Ectodermal cell (in vitro differentiated cells): ENCODE data around the gene RAB6D.
"Not testable (repeated sequence)": the region's sequence is repeated elsewhere in the genome, so short reads cannot be mapped to it uniquely, and the experiment has no call there.

Experiments
- H3K27ac ChIP-seq: 2 replicates; pipeline ENCODE4 v1.7.0; 2013; ENCODE audit warnings: mild to moderate bottlenecking, low read depth, low read length; ENCODE audit not compliant: insufficient read depth, poor library complexity, severe bottlenecking
- H3K27me3 ChIP-seq: 2 replicates; pipeline ENCODE4 v1.7.0; 2013; ENCODE audit warnings: mild to moderate bottlenecking, low read length; ENCODE audit not compliant: insufficient read depth, control insufficient read depth, poor library complexity, severe bottlenecking
- H3K36me3 ChIP-seq: one replicate; pipeline ENCODE4 v1.7.0; 2013; ENCODE audit warnings: low read length; ENCODE audit not compliant: control insufficient read depth, insufficient read depth
- H3K4me1 ChIP-seq: one replicate; pipeline ENCODE4 v1.7.0; 2013; ENCODE audit warnings: low read length; ENCODE audit not compliant: control insufficient read depth, insufficient read depth
- H3K4me3 ChIP-seq: 2 replicates; pipeline ENCODE4 v1.7.0; 2013; ENCODE audit warnings: low read depth, low read length, control low read depth; ENCODE audit not compliant: insufficient read depth
- H3K9me3 ChIP-seq: 2 replicates; pipeline ENCODE4 v1.7.0; 2013; ENCODE audit warnings: mild to moderate bottlenecking, low read length, moderate library complexity; ENCODE audit not compliant: control insufficient read depth
- WGBS, 2 experiments: methylation state at CpG; one replicate each; pipeline ENCODE4 v1.1.7; 2013; ENCODE audit warnings: missing lambda C conversion rate in 2 of 2; 5-methylcytosine and 5-hydroxymethylcytosine counted together

RAB6D gene

DNA sequence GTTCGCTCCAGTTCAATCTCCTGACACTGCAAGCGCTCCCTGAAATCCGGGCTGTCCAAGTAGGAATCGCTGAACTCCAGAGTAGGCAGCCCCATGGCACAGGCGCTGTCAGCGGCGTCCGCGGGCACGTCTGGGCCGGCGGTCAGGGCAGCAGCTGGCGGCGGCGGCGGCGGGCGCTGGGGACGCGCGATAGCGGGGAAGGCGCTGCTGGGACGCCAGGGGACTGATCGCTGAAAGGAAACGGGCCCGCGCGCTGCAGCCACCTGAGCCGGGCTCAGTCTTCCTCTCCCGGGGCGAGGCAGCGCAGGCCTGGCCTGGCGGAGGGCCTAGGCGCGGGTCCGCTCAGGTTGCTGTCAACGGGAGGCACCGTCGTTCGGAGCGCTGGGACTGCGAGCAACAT, 33.0 kb downstream of the RAB6D start:
- H3K4me1 ChIP-seq, H3K27ac ChIP-seq, H3K4me3 ChIP-seq, H3K36me3 ChIP-seq, H3K9me3 ChIP-seq: not testable (repeated sequence)
- peaks cover 21% of the 10 kb centered on the region for H3K27me3 ChIP-seq
- 0 to 1% methylated on average over 31 to 39 of the region's 43 CpGs for WGBS, 2 experiments

DNA sequence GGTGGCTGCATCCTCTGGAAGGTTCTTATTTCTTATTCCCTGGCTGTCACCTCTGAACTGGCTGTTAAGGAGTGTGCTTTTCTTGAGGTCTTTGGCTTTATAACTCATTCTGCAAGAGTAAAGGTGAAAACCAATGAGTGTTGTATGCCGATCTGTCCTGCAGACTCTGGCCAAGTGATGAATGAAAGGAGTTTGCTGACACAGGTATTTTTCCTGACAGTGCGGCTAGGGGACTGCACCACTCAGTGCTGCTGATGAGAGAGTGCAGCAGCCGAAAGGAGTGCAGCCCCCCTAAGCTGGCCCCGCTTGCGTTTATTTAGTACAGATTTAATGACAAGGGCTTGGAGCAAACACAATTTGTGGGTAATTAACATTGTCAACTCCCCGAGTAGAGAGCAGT, 41.8 kb downstream of the RAB6D start:
- Histone ChIP-seq H3K27me3 (no peaks in the 10 kb centered on the region), H3K4me3 (no peak overlapping the region), H3K9me3 (no peaks in the 10 kb centered on the region), H3K36me3 (no peaks in the 10 kb centered on the region), H3K4me1 (no peaks in the 10 kb centered on the region), H3K27ac (no peak overlapping the region)
- WGBS, 2 experiments = 91 to 95% methylated on average over 6 of the region's 6 CpGs

DNA sequence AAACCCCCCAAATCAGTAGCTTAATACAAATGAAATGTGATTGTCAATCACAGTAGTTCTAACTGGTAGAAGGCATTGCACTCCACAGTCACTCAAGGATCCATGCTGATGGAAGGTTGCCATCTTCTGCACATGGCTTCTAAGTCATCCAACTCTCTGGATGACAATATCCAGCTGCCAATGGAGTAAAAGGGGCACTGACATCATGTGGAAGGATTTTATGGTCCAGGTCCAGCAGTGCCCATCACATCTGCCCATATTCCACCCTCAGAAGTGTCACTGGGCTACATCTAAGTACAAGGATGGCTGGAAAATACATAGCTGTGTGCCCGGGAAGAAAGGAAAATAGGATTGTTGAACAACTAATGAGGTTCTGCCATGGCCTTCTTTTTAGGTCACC, 42.6 kb downstream of the RAB6D start:
- H3K4me1 ChIP-seq, H3K9me3 ChIP-seq, H3K36me3 ChIP-seq, H3K27me3 ChIP-seq, H3K4me3 ChIP-seq, H3K27ac ChIP-seq: not testable (repeated sequence)
- WGBS, 2 experiments = 91 to 100% methylated on average over 1 of the region's 1 CpG

DNA sequence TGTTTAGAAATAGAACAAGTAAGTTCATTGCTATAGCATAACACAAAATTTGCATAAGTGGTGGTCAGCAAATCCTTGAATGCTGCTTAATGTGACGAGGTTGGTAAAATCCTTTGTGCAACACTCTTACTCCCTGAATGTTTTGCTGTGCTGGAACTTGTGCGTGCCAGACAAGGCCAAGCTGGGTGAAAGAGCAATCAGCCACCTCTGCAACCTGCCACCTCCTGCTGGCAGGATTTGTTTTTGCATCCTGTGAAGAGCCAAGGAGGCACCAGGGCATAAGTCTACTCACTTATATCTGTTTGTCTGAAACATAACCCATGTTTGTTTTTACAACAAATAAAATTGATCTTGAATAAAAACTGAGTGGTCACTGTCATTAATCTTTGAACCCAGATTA, 53.0 kb downstream of the RAB6D start:
- not testable (repeated sequence) for H3K4me3 ChIP-seq, H3K27ac ChIP-seq
- WGBS, 2 experiments = 77 to 90% methylated on average over 2 of the region's 2 CpGs

More for the DNA sequence above, 53.0 kb downstream of the RAB6D start:
- not testable (repeated sequence) for H3K36me3 ChIP-seq, H3K4me1 ChIP-seq, H3K27me3 ChIP-seq, H3K9me3 ChIP-seq
